ENCODE data around the gene LYPLA2. TPM values are rescaled to one million over a fixed set of nuclear protein-coding genes. Genes with fewer than 3 reads are reported as not detected.

LYPLA2 gene
- total RNA-seq, 1 experiment from 2014 or later: 78.0 TPM

GRCh38 chr1:23806280-23806679, 15.3 kb downstream of the LYPLA2 start:
- Histone ChIP-seq H3K4me2 (ENCODE audit: low read length) (no peak overlapping the region), H3K9ac (ENCODE audit: low read length) (no peak overlapping the region), H2AFZ (ENCODE audit: low read depth, low read length, poor library complexity, severe bottlenecking) (no peak overlapping the region), H3K79me2 (ENCODE audit: insufficient read depth, low read length) (no peaks in the 10 kb centered on the region), H3K9me3 (ENCODE audit: control insufficient read depth in 1 of 2, insufficient read depth in 1 of 2, low read depth in 1 of 2, low read length in 2 of 2) (no peaks in the 10 kb centered on the region), H3K27me3 (ENCODE audit: insufficient read depth, low read length) (no peaks in the 10 kb centered on the region), H3K27ac (ENCODE audit: low read depth, low read length) (no peak overlapping the region), H3K36me3 (ENCODE audit: control insufficient read depth in 1 of 2, insufficient read depth in 2 of 2, low read length in 2 of 2) (0 out of 4 replicates have a peak, but pooled peaks cover 0 to 2% of the 10 kb centered on the region in 2 experiments), H3K4me3 (replicated peaks in 1 of 2; ENCODE audit: low read depth in 1 of 2, low read length in 2 of 2) (no peak overlapping the region), H3K4me1 (ENCODE audit: control insufficient read depth in 1 of 2, insufficient read depth in 2 of 2, low read length in 2 of 2) (peaks cover 11 to 19% of the 10 kb centered on the region in 2 experiments; a peak in 2 of 4 replicates), H3K9me2 (ENCODE audit: insufficient read depth) (no peaks in the 10 kb centered on the region), H4K20me1 (ENCODE audit: insufficient read depth) (no peaks in the 10 kb centered on the region)
- BruUV-seq (replicated peaks): no TSS peak
- ChIA-PET CTCF (no interaction called here), RAD21 (ENCODE audit: low non-redundant PET in 1 of 2, low total read pairs in 2 of 2, uncharacterized antibody in 2 of 2, unreplicated experiment in 2 of 2) (no interaction called here), POLR2A (interaction anchor here (0.6 kb wide), 1 partner anchor 12 kb away, joined by 4 read pairs; no protein-coding TSS in a partner anchor)
- intact Hi-C loops (cut with micrococcal nuclease): no loop called here
- ATAC-seq (no peak), DNase-seq (ENCODE audit: low read depth, low spot score) (no peak)
- TF ChIP-seq SRF (IDR thresholded peaks at IDR 0.05; ENCODE audit: low read depth) (no peak), EZH2 (IDR thresholded peaks at IDR 0.05) (no peak), TCF7L2 (IDR thresholded peaks at IDR 0.05; ENCODE audit: borderline replicate concordance, extremely low read depth, insufficient read depth, insufficient read length) (no peak), ELF1 (IDR thresholded peaks at IDR 0.05; ENCODE audit: borderline replicate concordance, low read depth) (no peak), ZFX (IDR thresholded peaks at IDR 0.05) (no peak), POLR2AphosphoS5 (IDR thresholded peaks at IDR 0.05; ENCODE audit: low read depth, low read length) (no peak), YY1 (IDR thresholded peaks at IDR 0.05; ENCODE audit: extremely low read depth, insufficient replicate concordance, low read depth, low read length) (no peak), SP1 (IDR thresholded peaks at IDR 0.05; ENCODE audit: low read depth) (no peak), RAD21 (IDR thresholded peaks at IDR 0.05; ENCODE audit: low read depth) (no peak), ATF3 (IDR thresholded peaks at IDR 0.05) (no peak), JUND (IDR thresholded peaks at IDR 0.05) (no peak), CTCF (IDR thresholded peaks at IDR 0.05 in 2 of 3, conservative IDR thresholded peaks at IDR 0.05 in 1 of 3; ENCODE audit: borderline replicate concordance in 1 of 3, insufficient read depth in 1 of 3, low read depth in 2 of 3, low read length in 2 of 3) (no peak), MAX (IDR thresholded peaks at IDR 0.05) (no peak), FOSL1 (IDR thresholded peaks at IDR 0.05; ENCODE audit: low read depth) (no peak)
